WI38 (cell line): ENCODE measurements around the gene PIGQ.

Source experiments
- H3K4me3 ChIP-seq: 2 replicates; pipeline ENCODE4 v1.5.1; 2011; ENCODE audit warnings: low read depth, mild to moderate bottlenecking, control low read depth, low read length
- CTCF ChIP-seq: IDR thresholded peaks from 2 replicates; pipeline ENCODE4 v1.5.1; 2012; ENCODE audit warnings: low read depth, mild to moderate bottlenecking, control low read depth, low read length

Gene PIGQ

GRCh38 chr16:568401-569258 is 1.1 kb upstream of the PIGQ start:
- peak overlapping the region; percentile 57 for H3K4me3 ChIP-seq
- TF ChIP-seq CTCF: no peak

- TF ChIP-seq CTCF: no peak
These were observed 3.3 kb downstream of the PIGQ start for GRCh38 chr16:572865-573650.

GRCh38 chr16:574021-574760 is 4.4 kb downstream of the PIGQ start:
- H3K4me3 ChIP-seq: no peak overlapping the region
- no peak for TF ChIP-seq CTCF

More at GRCh38 chr16:572865-573650, 3.3 kb downstream of the PIGQ start:
- H3K4me3 ChIP-seq: no peak overlapping the region

- H3K4me3 ChIP-seq: no peak overlapping the region
- TF ChIP-seq CTCF: no peak
These were observed 5.8 kb downstream of the PIGQ start for GRCh38 chr16:575354-576196.

- TF ChIP-seq CTCF: no peak
- no peak overlapping the region for H3K4me3 ChIP-seq
These were observed 6.5 kb downstream of the PIGQ start for GRCh38 chr16:576197-576822.

GRCh38 chr16:576823-577201 is 7.0 kb downstream of the PIGQ start:
- no peak for TF ChIP-seq CTCF
- H3K4me3 ChIP-seq: no peak overlapping the region
